Peyer's patch (tissue), 4 donors: ENCODE results near the gene SMAD4. TPM values are rescaled to one million over a fixed set of nuclear protein-coding genes. Genes with fewer than 3 reads are reported as not detected.
"Not testable (repeated sequence)": the region's sequence is repeated elsewhere in the genome, so short reads cannot be mapped to it uniquely, and the experiment has no call there.

Source experiments
- DNase-seq, 3 donors: peaks; one replicate each; pipeline ENCODE4 v3.0.0-alpha.2; 2017 to 2019
- H3K27ac ChIP-seq, 4 donors: fragments of 200-600 bp; sonication (generic); one replicate each; pipeline ENCODE4 v1.5.1; 2016 to 2019
- H3K27me3 ChIP-seq, 2 donors: fragments of 200-600 bp; sonication (generic); one replicate each; pipeline ENCODE4 v1.5.1; 2019
- H3K36me3 ChIP-seq, 3 donors: fragments of 200-600 bp; sonication (generic); one replicate each; pipeline ENCODE4 v1.5.1; 2016 to 2019
- H3K4me1 ChIP-seq, 4 donors: fragments of 200-600 bp; sonication (generic); one replicate each; pipeline ENCODE4 v1.5.1; 2016 to 2019
- H3K4me3 ChIP-seq, 4 donors: fragments of 200-600 bp; sonication (generic); 1 replicate in 3 of 4; 2 replicates in 1 of 4; pipeline ENCODE4 v1.5.1; 2016 to 2019; ENCODE audit warnings: mild to moderate bottlenecking in 1 of 4
- H3K9me3 ChIP-seq, 4 donors: fragments of 200-600 bp; sonication (generic); one replicate each; pipeline ENCODE4 v1.5.1; 2016 to 2019; ENCODE audit warnings: mild to moderate bottlenecking in 1 of 4
- POLR2A ChIP-seq, 2 donors: fragments of 450-650 bp; IDR thresholded peaks; one replicate each; pipeline ENCODE4 v1.5.1; 2017; ENCODE audit warnings: antibody characterized with exemption in 2 of 2, mild to moderate bottlenecking in 2 of 2, moderate library complexity in 2 of 2
- total RNA-seq, 4 donors: library from RNA; depleted of rRNA; stranded (reverse); fragments of >200 nt; gene quantifications; one replicate each; pipeline ENCODE4 v1.1.0, GENCODE V29; 2016
- TF ChIP-seq, protein P1 (sequence below), 6 experiments: fragments of 450-650 bp in 4 of 6; fragments of 200-600 bp in 2 of 6; sonication (generic) in 1 of 6; IDR thresholded peaks; one replicate each; pipeline ENCODE4 v1.5.1; 2017 to 2019; ENCODE audit warnings: antibody characterized with exemption in 6 of 6, mild to moderate bottlenecking in 3 of 6, moderate library complexity in 1 of 6

SMAD4 gene
- total RNA-seq, 4 donors from 2014 or later = 79.0 to 109 (median 94.0) TPM

DNA sequence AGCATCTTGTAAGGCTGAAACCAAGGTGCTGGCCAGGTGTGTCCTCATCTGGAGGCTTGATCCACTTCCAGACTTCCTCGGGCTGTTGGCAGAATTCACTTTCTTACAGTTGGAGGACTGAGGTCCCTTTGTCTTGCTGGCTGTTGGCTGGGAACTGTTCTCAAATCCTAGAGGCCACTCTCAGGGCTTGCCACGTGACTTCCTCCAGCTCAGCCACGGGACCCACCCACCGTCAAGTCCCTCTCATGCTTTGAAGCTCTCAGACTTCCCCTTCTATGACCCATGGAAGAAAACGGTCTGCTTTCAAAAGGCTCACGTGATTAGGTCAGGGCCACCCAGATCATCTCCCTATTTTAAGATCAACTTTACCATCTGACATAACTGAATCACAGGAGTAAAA lies 77.1 kb downstream of the SMAD4 start:
- Histone ChIP-seq H3K27me3 (no peaks in the 10 kb centered on the region), H3K27ac (no peak overlapping the region), H3K4me1 (peaks cover 0 to 5% (median 2%) of the 10 kb centered on the region in 4 donors), H3K36me3 (no peaks in the 10 kb centered on the region), H3K9me3 (peaks cover 0 to 1% (median 0%) of the 10 kb centered on the region in 4 donors), H3K4me3 (no peak overlapping the region)
- no peak for DNase-seq
- no peak for TF ChIP-seq POLR2A (IDR thresholded peaks at IDR 0.05)
- TF ChIP-seq, protein P1, sequence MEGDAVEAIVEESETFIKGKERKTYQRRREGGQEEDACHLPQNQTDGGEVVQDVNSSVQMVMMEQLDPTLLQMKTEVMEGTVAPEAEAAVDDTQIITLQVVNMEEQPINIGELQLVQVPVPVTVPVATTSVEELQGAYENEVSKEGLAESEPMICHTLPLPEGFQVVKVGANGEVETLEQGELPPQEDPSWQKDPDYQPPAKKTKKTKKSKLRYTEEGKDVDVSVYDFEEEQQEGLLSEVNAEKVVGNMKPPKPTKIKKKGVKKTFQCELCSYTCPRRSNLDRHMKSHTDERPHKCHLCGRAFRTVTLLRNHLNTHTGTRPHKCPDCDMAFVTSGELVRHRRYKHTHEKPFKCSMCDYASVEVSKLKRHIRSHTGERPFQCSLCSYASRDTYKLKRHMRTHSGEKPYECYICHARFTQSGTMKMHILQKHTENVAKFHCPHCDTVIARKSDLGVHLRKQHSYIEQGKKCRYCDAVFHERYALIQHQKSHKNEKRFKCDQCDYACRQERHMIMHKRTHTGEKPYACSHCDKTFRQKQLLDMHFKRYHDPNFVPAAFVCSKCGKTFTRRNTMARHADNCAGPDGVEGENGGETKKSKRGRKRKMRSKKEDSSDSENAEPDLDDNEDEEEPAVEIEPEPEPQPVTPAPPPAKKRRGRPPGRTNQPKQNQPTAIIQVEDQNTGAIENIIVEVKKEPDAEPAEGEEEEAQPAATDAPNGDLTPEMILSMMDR (IDR thresholded peaks at IDR 0.05) = no peak

DNA sequence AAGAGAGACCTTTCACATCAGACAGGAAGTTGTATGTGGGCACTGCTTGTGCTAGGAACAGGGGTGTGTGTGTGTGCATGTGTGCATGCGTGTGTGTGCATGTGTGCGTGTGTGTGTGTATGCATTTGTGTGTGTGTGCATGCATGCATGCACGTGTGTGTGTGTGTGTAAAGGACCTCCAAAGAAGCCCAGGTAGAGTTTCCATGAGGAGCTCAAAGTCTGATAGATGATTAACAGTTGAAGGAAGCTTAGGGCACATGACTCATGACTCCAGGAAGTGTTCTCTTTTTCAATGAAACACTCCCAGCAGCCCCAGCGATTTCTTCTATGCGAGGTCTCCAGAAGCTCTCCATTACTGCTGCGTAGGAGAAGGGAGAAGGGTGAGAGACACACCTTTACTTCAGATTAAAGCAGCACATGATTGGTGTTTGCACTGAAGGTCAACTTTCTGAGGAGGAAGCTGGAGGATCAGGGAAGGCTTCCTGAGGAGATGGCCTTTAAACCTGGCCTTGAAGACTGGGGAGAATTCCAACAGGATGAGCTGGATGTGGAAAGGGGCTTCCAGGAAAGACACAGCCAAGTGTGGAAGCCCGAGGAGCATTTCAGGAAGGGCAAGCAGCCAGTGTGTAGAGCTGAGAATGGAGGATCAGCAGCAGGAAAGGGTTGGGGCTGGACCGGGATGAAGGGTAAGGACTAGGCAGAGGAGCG lies 77.7 kb downstream of the SMAD4 start:
- Histone ChIP-seq H3K27me3 (no peaks in the 10 kb centered on the region), H3K36me3 (no peaks in the 10 kb centered on the region), H3K27ac (no peak overlapping the region), H3K4me1 (peaks cover 0 to 5% (median 2%) of the 10 kb centered on the region in 4 donors), H3K9me3 (no peaks in the 10 kb centered on the region), H3K4me3 (no peak overlapping the region)
- no peak for DNase-seq
- TF ChIP-seq POLR2A (IDR thresholded peaks at IDR 0.05) = no peak
- TF ChIP-seq, protein P1 (IDR thresholded peaks at IDR 0.05) = no peak

DNA sequence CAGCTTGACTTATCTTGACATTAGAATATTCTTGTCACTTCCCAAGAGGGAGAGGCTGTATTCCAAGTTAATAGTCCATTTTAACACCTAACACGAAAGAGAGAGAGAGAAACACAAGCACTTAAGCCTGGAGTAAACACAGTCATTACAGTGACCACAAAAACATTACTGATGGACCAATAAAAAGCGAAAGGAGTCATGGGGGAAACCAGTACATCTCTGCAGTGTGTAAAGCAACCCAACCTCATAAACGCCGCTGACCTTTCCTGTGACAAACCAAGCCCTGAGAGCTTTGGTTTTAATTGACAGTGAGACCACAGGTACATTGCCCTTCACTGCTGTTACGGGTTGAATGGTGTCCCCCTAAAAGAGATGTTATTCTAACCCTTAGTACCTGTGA lies 78.3 kb downstream of the SMAD4 start:
- no peak for DNase-seq
- no peak for TF ChIP-seq POLR2A (IDR thresholded peaks at IDR 0.05)
- TF ChIP-seq, protein P1 (IDR thresholded peaks at IDR 0.05) = no peak
- no peaks in the 10 kb centered on the region for H3K36me3 ChIP-seq
- no peaks in the 10 kb centered on the region for H3K27me3 ChIP-seq
- H3K4me3 ChIP-seq = no peak overlapping the region
- H3K4me1 ChIP-seq = peaks cover 0 to 5% (median 2%) of the 10 kb centered on the region in 4 donors
- H3K27ac ChIP-seq = no peak overlapping the region
- no peaks in the 10 kb centered on the region for H3K9me3 ChIP-seq

DNA sequence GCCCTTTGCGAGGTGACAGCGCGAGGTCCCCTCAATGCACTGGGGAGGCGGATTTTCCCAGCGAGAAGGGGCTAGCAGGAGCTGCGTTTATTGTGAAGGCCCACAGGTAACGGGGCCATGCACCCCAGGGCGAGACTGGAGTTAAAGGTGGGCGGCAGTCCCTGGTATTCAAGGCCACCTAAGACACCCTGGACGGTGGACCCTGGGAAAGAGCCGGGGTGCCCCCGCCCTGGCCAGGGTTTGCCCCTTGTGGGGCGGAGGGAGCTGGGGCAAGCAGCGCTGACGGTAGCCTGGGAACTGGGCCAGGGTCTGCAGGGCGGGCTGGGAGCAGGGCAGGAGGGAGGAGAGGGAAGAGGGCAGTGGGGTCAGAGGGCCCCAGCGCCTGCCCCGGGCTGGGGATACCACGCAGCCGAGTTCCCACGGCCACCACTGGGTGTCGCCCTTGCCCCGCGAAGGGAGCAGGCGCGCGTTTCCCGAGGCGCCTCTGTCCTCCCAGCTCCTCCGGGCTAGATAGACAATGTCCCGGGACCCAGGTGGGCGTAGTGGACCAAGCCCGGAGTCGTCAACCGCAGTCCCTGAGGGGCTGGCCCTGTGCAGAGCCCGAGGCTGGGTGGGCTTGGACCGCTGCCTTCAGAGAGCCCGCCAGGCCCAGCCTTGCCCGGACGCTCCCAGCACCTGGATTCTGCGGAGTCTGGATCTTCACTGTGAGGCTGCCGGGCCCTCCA lies 80.2 kb downstream of the SMAD4 start:
- TF ChIP-seq POLR2A (IDR thresholded peaks at IDR 0.05) = no peak
- TF ChIP-seq, protein P1 (IDR thresholded peaks at IDR 0.05) = peak; percentile 74 to 93 (median 92)
- no peaks in the 10 kb centered on the region for H3K27me3 ChIP-seq
- no peak overlapping the region for H3K4me3 ChIP-seq

DNA sequence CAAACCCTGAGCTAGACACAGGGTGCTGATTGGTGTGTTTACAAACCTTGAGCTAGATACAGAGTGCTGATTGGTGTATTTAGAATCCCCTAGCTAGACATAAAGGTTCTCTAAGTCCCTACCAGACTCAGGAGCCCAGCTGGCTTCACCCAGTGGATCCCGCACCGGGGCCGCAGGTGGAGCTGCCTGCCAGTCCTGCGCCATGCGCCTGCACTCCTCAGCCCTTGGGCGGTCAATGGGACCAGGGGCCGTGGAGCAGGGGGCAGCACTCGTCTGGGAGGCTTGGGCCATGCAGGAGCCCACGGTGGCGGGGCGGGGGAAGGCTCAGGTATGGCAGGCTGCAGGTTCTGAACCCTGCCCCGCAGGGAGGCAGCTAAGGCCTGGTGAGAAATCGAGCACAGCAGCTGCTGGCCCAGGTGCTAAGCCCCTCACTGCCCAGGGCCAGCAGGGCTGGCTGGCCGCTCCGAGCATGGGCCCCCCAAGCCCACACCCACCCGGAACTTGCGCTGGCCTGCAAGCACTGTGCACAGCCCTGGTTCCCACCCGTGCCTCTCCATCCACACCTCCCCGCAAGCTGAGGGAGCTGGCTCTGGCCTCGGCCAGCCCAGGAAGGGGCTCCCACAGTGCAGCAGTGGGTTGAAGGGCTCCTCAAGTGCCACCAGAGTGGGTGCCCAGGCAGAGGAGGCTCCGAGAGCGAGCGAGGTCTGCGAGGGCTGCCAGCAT lies 81.8 kb downstream of the SMAD4 start:
- DNase-seq, H3K4me1 ChIP-seq, H3K9me3 ChIP-seq, H3K4me3 ChIP-seq, H3K27me3 ChIP-seq, H3K36me3 ChIP-seq, H3K27ac ChIP-seq: not testable (repeated sequence)

More for the DNA sequence above, 80.2 kb downstream of the SMAD4 start:
- peak; percentile 60 to 86 (median 74) for DNase-seq
- no peaks in the 10 kb centered on the region for H3K9me3 ChIP-seq
- H3K27ac ChIP-seq = no peak overlapping the region
- peaks cover 0 to 5% (median 2%) of the 10 kb centered on the region in 4 donors for H3K4me1 ChIP-seq
- H3K36me3 ChIP-seq = no peaks in the 10 kb centered on the region

DNA sequence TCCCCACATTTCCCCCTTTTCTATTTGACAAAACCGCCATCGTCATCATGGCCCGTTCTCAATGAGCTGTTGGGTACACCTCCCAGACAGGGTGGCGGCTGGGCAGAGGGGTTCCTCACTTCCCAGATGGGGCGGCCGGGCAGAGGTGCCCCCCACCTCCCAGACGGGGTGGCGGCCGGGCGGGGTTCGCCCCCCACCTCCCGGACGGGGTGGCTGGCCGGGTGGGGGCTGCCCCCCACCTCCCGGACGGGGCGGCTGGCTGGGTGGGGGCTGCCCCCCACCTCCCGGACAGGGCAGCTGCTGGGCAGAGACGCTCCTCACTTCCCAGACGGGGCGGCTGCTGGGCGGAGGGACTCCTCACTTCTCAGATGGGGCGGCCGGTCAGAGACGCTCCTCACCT lies 87.0 kb downstream of the SMAD4 start:
- H3K36me3 ChIP-seq, H3K9me3 ChIP-seq, H3K4me1 ChIP-seq, H3K27me3 ChIP-seq, DNase-seq, H3K4me3 ChIP-seq, H3K27ac ChIP-seq: not testable (repeated sequence)

DNA sequence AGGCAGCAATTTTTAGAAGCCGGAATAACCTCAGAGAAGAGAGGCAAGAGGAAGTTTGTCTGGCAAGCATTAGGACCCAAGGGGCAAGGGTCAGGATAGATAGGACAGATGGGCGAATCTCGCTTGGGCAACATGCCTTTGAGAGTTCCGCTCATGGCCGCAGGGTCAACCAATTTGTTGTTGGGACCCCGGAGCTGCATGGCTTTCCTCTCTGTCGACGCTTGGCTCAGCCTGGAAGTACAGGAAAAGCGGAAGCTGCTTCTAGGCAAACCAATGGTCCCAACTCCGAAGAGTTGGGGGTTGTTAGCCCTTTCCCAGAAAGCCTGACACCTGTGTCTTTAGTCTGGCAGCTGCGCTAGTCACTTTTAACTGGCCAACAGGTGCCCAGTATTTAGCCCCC lies 89.5 kb downstream of the SMAD4 start:
- H3K4me3 ChIP-seq, H3K36me3 ChIP-seq, DNase-seq, H3K27ac ChIP-seq, H3K27me3 ChIP-seq, H3K4me1 ChIP-seq, H3K9me3 ChIP-seq: not testable (repeated sequence)

DNA sequence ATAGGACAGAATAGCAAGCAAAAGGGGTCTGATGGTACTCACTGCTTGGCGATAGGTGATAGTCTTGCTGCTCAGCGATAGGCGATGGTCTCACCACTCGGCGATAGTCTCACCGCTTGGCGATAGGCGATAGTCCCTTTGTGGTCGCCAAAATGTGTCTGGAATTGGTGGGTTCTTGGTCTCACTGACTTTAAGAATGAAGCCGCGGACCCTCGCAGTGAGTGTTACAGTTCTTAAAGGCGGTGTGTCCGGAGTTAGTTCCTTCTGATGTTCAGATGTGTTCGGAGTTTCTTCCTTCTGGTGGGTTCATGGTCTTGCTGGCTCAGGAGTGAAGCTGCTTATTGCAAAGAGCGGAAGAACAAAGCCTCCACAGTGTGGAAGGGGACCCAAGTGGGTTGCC lies 90.0 kb downstream of the SMAD4 start:
- H3K9me3 ChIP-seq, H3K27me3 ChIP-seq, H3K36me3 ChIP-seq, H3K4me3 ChIP-seq, H3K27ac ChIP-seq, DNase-seq, H3K4me1 ChIP-seq: not testable (repeated sequence)
